ENCODE measurements around the gene SH3GL1.

DNA sequence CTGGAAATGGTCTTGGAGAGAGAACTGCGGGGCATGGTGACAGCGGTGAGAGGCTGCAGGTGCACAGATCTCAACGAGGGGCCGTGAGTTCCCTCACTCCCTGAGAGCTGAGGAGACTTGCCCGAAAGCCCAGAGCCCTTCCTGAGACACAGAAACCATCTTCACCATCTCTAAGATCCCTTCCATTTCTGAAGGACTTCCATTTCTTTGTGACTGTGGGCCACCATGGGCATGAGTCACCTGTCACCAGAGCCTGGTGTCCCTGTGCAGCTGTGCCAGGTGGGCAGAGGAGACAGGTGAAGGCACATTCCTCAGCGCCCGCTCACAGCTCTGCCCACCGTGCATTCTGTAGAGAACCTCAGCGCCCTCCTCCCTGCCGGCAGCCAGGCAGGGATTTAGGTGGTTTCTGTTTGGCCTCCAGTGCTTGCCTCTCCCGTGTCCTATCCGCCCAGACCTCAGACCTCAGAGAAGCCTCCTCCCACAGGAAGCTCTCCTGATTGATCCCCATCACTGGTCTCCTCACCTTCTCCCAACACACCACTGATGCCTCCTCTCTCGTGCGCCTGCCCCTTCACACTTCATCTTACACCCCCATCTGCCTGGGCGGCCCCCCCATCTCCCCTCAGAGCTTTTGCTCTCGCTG lies 24.2 kb downstream of the SH3GL1 start:
- TF ChIP-seq CTCF (IDR thresholded peaks at IDR 0.05 in 2 of 3, conservative IDR thresholded peaks at IDR 0.05 in 1 of 3; ENCODE audit: insufficient read depth in 2 of 3, low read depth in 1 of 3, low read length in 3 of 3) = peak in 1 of 3 experiments; percentile 7; a peak in 1 of 6 replicates
- TF ChIP-seq, protein P1, sequence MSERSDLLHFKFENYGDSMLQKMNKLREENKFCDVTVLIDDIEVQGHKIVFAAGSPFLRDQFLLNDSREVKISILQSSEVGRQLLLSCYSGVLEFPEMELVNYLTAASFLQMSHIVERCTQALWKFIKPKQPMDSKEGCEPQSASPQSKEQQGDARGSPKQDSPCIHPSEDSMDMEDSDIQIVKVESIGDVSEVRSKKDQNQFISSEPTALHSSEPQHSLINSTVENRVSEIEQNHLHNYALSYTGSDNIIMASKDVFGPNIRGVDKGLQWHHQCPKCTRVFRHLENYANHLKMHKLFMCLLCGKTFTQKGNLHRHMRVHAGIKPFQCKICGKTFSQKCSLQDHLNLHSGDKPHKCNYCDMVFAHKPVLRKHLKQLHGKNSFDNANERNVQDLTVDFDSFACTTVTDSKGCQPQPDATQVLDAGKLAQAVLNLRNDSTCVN (CRISPR knock-in tag; IDR thresholded peaks at IDR 0.05) = no peak
- TF ChIP-seq MYBL2 (IDR thresholded peaks at IDR 0.05; ENCODE audit: low read depth) = no peak
- no peak for TF ChIP-seq MYBL2 (CRISPR knock-in tag; IDR thresholded peaks at IDR 0.05; ENCODE audit: borderline replicate concordance)
- TF ChIP-seq REST (IDR thresholded peaks at IDR 0.05; ENCODE audit: borderline replicate concordance) = no peak
- TF ChIP-seq REST (CRISPR knock-in tag; IDR thresholded peaks at IDR 0.05; ENCODE audit: low read depth) = no peak
- TF ChIP-seq HMGXB4 (CRISPR knock-in tag; IDR thresholded peaks at IDR 0.05) = no peak
- no peak for TF ChIP-seq MYC (IDR thresholded peaks at IDR 0.05; ENCODE audit: low read depth, low read length)
- no peak for TF ChIP-seq MYC (CRISPR knock-in tag; IDR thresholded peaks at IDR 0.05; ENCODE audit: borderline replicate concordance, low read depth)
- TF ChIP-seq RFX5 (IDR thresholded peaks at IDR 0.05; ENCODE audit: low read depth, low read length) = no peak
- TF ChIP-seq BHLHE40 (IDR thresholded peaks at IDR 0.05; ENCODE audit: low read length) = no peak

Data from K562 (cell line).